Body of pancreas (tissue), 4 donors: ENCODE results near the gene SNX22. TPM values are rescaled to one million over a fixed set of nuclear protein-coding genes. Genes with fewer than 3 reads are reported as not detected.

ENCODE experiments used
- ATAC-seq: fragments of 150-250 bp; one replicate; pipeline ENCODE4 v1.9.1; 2016
- DNase-seq, 4 donors: peaks; one replicate each; pipeline ENCODE4 v3.0.0-alpha.2; 2019
- H3K27ac ChIP-seq, 4 donors: fragments of 200-600 bp; sonication (generic); 1 replicate in 3 of 4; 2 replicates in 1 of 4; pipeline versions ENCODE4 v1.5.1 to v1.6.1; 2016 to 2019; ENCODE audit warnings: mild to moderate bottlenecking in 1 of 4, mixed read lengths in 1 of 4, moderate library complexity in 1 of 4
- H3K27me3 ChIP-seq, 2 donors: fragments of 200-600 bp; sonication (generic); one replicate each; pipeline ENCODE4 v1.6.0; 2016; ENCODE audit warnings: mild to moderate bottlenecking in 1 of 2
- H3K36me3 ChIP-seq, 2 donors: fragments of 200-600 bp; sonication (generic); replicated peaks in 1 of 2; 2 replicates each; pipeline ENCODE4 v1.5.1; 2016; ENCODE audit warnings: low read depth in 2 of 2; ENCODE audit not compliant: insufficient read depth in 1 of 2
- H3K4me1 ChIP-seq: fragments of 200-600 bp; sonication (generic); one replicate; pipeline ENCODE4 v1.6.0; 2016
- H3K4me3 ChIP-seq, 2 donors: fragments of 200-600 bp; sonication (generic); 1 replicate in 1 of 2; 2 replicates in 1 of 2; pipeline ENCODE4 v1.5.1; 2016 to 2019
- H3K9me3 ChIP-seq, 3 donors: fragments of 200-600 bp; sonication (generic); 1 replicate in 2 of 3; 2 replicates in 1 of 3; pipeline ENCODE4 v1.5.1; 2016
- POLR2A ChIP-seq, 3 donors: fragments of 450-650 bp; IDR thresholded peaks; one replicate each; pipeline ENCODE4 v1.6.1; 2016; ENCODE audit warnings: antibody characterized with exemption in 3 of 3, mild to moderate bottlenecking in 2 of 3
- WGBS, 2 donors: methylation state at CpG; one replicate each; pipeline ENCODE4 v1.1.5; 2017; 5-methylcytosine and 5-hydroxymethylcytosine counted together
- intact Hi-C: fragments of 100-400 bp; cut with DNase I; formaldehyde crosslinking; loops from one replicate; pipeline ENCODE4 v1.15.1; 2023
- small RNA-seq: library from RNA; depleted of rRNA; stranded (forward); fragments of <200 nt; gene quantifications from one replicate; pipeline ENCODE3, GENCODE V24; 2016
- total RNA-seq, 2 donors: library from RNA; depleted of rRNA; stranded (reverse); fragments of >200 nt; gene quantifications; one replicate each; pipeline ENCODE4 v1.1.0, GENCODE V29; 2016
- TF ChIP-seq, protein P1 (sequence below), 7 experiments: fragments of 450-650 bp in 4 of 7; fragments of 200-600 bp in 3 of 7; sonication (generic) in 3 of 7; IDR thresholded peaks; one replicate each; pipeline ENCODE4 v1.5.1; 2016 to 2019; ENCODE audit warnings: antibody characterized with exemption in 7 of 7

The SNX22 gene
- total RNA-seq, 2 donors from 2014 or later: under 0.01 to 0.78 TPM

- H3K4me1 ChIP-seq: no peaks in the 10 kb centered on the region
- 93 to 94% methylated on average over 5 of the region's 5 CpGs for WGBS, 2 donors
- H3K4me3 ChIP-seq: no peak overlapping the region
- intact Hi-C loops: no loop called here
- TF ChIP-seq POLR2A (IDR thresholded peaks at IDR 0.05): no peak
- TF ChIP-seq, protein P1, sequence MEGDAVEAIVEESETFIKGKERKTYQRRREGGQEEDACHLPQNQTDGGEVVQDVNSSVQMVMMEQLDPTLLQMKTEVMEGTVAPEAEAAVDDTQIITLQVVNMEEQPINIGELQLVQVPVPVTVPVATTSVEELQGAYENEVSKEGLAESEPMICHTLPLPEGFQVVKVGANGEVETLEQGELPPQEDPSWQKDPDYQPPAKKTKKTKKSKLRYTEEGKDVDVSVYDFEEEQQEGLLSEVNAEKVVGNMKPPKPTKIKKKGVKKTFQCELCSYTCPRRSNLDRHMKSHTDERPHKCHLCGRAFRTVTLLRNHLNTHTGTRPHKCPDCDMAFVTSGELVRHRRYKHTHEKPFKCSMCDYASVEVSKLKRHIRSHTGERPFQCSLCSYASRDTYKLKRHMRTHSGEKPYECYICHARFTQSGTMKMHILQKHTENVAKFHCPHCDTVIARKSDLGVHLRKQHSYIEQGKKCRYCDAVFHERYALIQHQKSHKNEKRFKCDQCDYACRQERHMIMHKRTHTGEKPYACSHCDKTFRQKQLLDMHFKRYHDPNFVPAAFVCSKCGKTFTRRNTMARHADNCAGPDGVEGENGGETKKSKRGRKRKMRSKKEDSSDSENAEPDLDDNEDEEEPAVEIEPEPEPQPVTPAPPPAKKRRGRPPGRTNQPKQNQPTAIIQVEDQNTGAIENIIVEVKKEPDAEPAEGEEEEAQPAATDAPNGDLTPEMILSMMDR (IDR thresholded peaks at IDR 0.05): no peak
- DNase-seq: no peak
- no peak overlapping the region for H3K27ac ChIP-seq
- no peak for ATAC-seq
- no peaks in the 10 kb centered on the region for H3K36me3 ChIP-seq
- no peaks in the 10 kb centered on the region for H3K27me3 ChIP-seq
- no peaks in the 10 kb centered on the region for H3K9me3 ChIP-seq
These were observed 40.7 kb downstream of the SNX22 start for GRCh38 chr15:64191971-64192830.

DNA sequence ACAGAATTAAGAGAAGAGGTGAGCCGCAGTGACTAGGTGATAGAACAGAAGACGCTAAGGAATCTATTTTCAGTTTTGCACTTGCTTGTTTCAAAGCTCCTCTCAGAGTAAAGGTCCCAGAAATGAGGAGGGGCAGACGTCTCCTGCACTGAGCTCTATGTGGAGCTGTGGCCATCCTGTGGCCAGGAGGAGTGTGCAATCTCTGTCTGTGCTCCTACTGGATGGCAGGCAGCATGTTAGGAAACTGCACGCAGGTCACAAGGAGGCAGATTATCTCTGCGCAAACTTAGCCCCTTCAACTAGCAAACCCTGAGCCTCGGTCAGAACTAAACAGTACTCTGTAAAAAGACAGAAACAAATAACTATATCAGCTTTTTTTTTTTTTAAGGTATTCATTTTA lies 42.4 kb downstream of the SNX22 start:
- Histone ChIP-seq H3K4me3 (no peak overlapping the region), H3K4me1 (no peaks in the 10 kb centered on the region), H3K27me3 (no peaks in the 10 kb centered on the region), H3K27ac (no peak overlapping the region), H3K36me3 (no peaks in the 10 kb centered on the region), H3K9me3 (no peaks in the 10 kb centered on the region)
- no peak for DNase-seq
- intact Hi-C loops: no loop called here
- 87 to 90% methylated on average over 6 of the region's 6 CpGs for WGBS, 2 donors
- TF ChIP-seq POLR2A (IDR thresholded peaks at IDR 0.05): no peak
- TF ChIP-seq, protein P1 (IDR thresholded peaks at IDR 0.05): no peak
- ATAC-seq: no peak

DNA sequence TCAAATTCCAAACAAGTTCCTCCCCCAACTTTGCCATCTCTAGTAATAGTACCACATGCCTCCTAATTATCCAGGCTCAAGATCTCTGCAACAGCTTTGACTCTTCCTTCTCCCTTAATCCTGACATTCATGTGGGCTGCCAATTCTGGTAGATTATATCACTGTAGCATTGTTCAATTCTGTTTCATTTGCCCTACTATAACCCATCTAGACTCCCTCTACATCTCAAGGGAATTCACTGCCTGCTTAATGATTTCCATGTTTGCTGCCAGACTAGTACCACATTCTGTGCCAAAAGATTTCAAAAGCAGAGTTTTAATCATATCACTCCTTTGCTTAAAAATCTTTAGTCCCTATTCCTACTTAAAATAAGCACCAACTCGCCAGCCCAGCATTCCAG lies 45.9 kb downstream of the SNX22 start:
- Histone ChIP-seq H3K9me3 (no peaks in the 10 kb centered on the region), H3K4me3 (no peak overlapping the region), H3K36me3 (no peaks in the 10 kb centered on the region), H3K27me3 (no peaks in the 10 kb centered on the region), H3K4me1 (no peaks in the 10 kb centered on the region), H3K27ac (no peak overlapping the region)
- WGBS, 2 donors: 82 to 96% methylated on average over 1 of the region's 1 CpG
- intact Hi-C loops: no loop called here
- no peak for DNase-seq
- TF ChIP-seq POLR2A (IDR thresholded peaks at IDR 0.05): no peak
- TF ChIP-seq, protein P1 (IDR thresholded peaks at IDR 0.05): no peak
- ATAC-seq: no peak

DNA sequence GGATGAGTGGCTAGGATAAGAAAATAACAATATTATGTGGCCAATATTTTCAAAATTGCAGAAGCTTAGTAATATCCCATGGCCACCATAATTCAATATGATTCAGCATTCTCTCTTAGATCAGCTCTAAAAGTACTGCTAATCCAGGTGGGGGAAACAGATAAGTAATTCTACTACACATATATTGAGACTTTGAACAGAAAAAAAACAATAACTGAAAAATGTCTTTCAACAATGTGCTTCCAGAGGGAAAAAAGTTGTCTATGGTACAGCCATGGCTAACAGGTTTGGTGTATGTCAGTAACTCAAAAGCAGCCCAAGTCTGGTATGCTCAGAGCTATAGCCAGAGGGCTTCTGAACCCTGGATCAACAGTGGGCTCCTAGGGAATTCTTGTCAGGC lies 53.7 kb downstream of the SNX22 start:
- no peak overlapping the region for H3K4me3 ChIP-seq
- ATAC-seq: no peak
- no peak for DNase-seq
- no peaks in the 10 kb centered on the region for H3K27me3 ChIP-seq
- peaks cover 0 to 7% of the 10 kb centered on the region in 2 donors for H3K36me3 ChIP-seq
- intact Hi-C loops: no loop called here
- TF ChIP-seq, protein P1 (IDR thresholded peaks at IDR 0.05): no peak
- no peak for TF ChIP-seq POLR2A (IDR thresholded peaks at IDR 0.05)
- no peaks in the 10 kb centered on the region for H3K4me1 ChIP-seq
- H3K9me3 ChIP-seq: no peaks in the 10 kb centered on the region
- H3K27ac ChIP-seq: no peak overlapping the region

Small RNA genes within 50 kb of the gene (small RNA-seq; reads per million reads assigned to genes)
- not detected for gene RF00019

Other genes with a start within 250 kb of the SNX22 start
- 1 to 10 TPM; 2.9 to 5.9 TPM for gene DAPK2, start 105.2 kb upstream of the SNX22 start, total RNA-seq
- 10 to 100 TPM; 48.1 to 57.1 TPM for gene CIAO2A, start 57.9 kb upstream of the SNX22 start, total RNA-seq
- 10 to 100 TPM; 26.7 to 27.4 TPM for gene SNX1, start 55.7 kb upstream of the SNX22 start, total RNA-seq
- gene PPIB, start 11.3 kb downstream of the SNX22 start, total RNA-seq: 1,000 to 10,000 TPM in 1 of 2 donors, 100 to 1,000 TPM in 1; 159 to 1,343 TPM
- 10 to 100 TPM in 1 of 2 donors, 1 to 10 TPM in 1; 6.7 to 13.8 TPM for gene CSNK1G1, start 204.4 kb downstream of the SNX22 start, total RNA-seq
- 1 to 10 TPM in 1 of 2 donors, not detected in 1; 1.8 TPM for gene PCLAF, start 229.7 kb downstream of the SNX22 start, total RNA-seq
- gene TRIP4, start 236.1 kb downstream of the SNX22 start, total RNA-seq: 10 to 100 TPM; 11.7 to 15.5 TPM